ENCODE data around the gene VAMP8. TPM values are rescaled to one million over a fixed set of nuclear protein-coding genes. Genes with fewer than 3 reads are reported as not detected.

VAMP8 gene
- total and polyA plus RNA-seq, 8 donors = 51.8 to 250 (median 64.2) TPM

GRCh38 chr2:85550486-85550885 is 26.9 kb upstream of the VAMP8 start:
- Histone ChIP-seq H3K4me3 (no peak overlapping the region), H3K36me3 (peaks cover 0 to 87% of the 10 kb centered on the region in 2 donors), H3K9me3 (no peaks in the 10 kb centered on the region), H3K27ac (peak overlapping the region; percentile 30 to 76), H3K27me3 (no peaks in the 10 kb centered on the region), H3K4me1 (peaks cover 2 to 35% of the 10 kb centered on the region in 2 donors)
- intact Hi-C loops (cut with DNase I) = loop anchor here in 1 of 2 donors (10.0 kb wide), 1 partner anchor 136 kb away; the partner anchor contains the start of genes CAPG and SH2D6
- ATAC-seq = no peak
- DNase-seq = peak in 1 of 4 donors; percentile 39
- no peak for TF ChIP-seq CTCF (IDR thresholded peaks at IDR 0.05)

GRCh38 chr2:85551698-85552678 is 25.4 kb upstream of the VAMP8 start:
- Histone ChIP-seq H3K27ac (peak overlapping the region in 1 of 2 donors; percentile 76), H3K9me3 (no peaks in the 10 kb centered on the region), H3K36me3 (peaks cover 0 to 85% of the 10 kb centered on the region in 2 donors), H3K27me3 (no peaks in the 10 kb centered on the region), H3K4me1 (peaks cover 2 to 27% of the 10 kb centered on the region in 2 donors), H3K4me3 (no peak overlapping the region)
- DNase-seq (peak; percentile 63 to 85 (median 82)), ATAC-seq (peak; percentile 90)
- intact Hi-C loops (cut with DNase I) = loop anchor here (2.0 to 10.0 kb wide), 2 partner anchors 131 to 137 kb away; partner anchors contain the start of genes CAPG (in 1 of the 2) and SH2D6 (in 1 of the 2)
- TF ChIP-seq CTCF (IDR thresholded peaks at IDR 0.05) = peak; percentile 89 to 98

- Histone ChIP-seq H3K4me1 (peaks cover 2 to 27% of the 10 kb centered on the region in 2 donors), H3K36me3 (peaks cover 0 to 82% of the 10 kb centered on the region in 2 donors), H3K27me3 (no peaks in the 10 kb centered on the region), H3K27ac (no peak overlapping the region), H3K4me3 (no peak overlapping the region), H3K9me3 (no peaks in the 10 kb centered on the region)
- no peak for ATAC-seq
- no peak for DNase-seq
- no peak for TF ChIP-seq CTCF (IDR thresholded peaks at IDR 0.05)
- intact Hi-C loops (cut with DNase I) = loop anchor here (2.0 to 10.0 kb wide), 2 partner anchors 132 to 138 kb away; partner anchors contain the start of genes CAPG (in 1 of the 2) and SH2D6 (in 1 of the 2)
These were observed 24.2 kb upstream of the VAMP8 start for GRCh38 chr2:85553184-85553583.

- peaks cover 0 to 79% of the 10 kb centered on the region in 2 donors for H3K36me3 ChIP-seq
- no peak overlapping the region for H3K4me3 ChIP-seq
- H3K27ac ChIP-seq = no peak overlapping the region
- no peak for DNase-seq
- H3K27me3 ChIP-seq = no peaks in the 10 kb centered on the region
- peaks cover 2 to 37% of the 10 kb centered on the region in 2 donors for H3K4me1 ChIP-seq
- intact Hi-C loops (cut with DNase I) = loop anchor here in 1 of 2 donors (10.0 kb wide), 1 partner anchor 140 kb away; the partner anchor contains the start of genes CAPG and SH2D6
- ATAC-seq = no peak
- no peaks in the 10 kb centered on the region for H3K9me3 ChIP-seq
- no peak for TF ChIP-seq CTCF (IDR thresholded peaks at IDR 0.05)
These were observed 22.3 kb upstream of the VAMP8 start for GRCh38 chr2:85554980-85555612.

Data from left lung (tissue), 10 donors.